HepG2 (cell line): ENCODE data around the gene TLE5. TPM values are rescaled to one million over a fixed set of nuclear protein-coding genes. Genes with fewer than 3 reads are reported as not detected.

ENCODE experiments used
- ATAC-seq: fragments of 200-7000 bp; cut with Tn5 transposase; 3 replicates; pipeline ENCODE4 v1.9.1; 2020; ENCODE audit warnings: mild to moderate bottlenecking, moderate library complexity
- BruUV-seq: library from RNA; stranded (reverse); fragments of 400-500 nt; replicated peaks from 2 replicates; lab custom pipeline; 2021; lab: Mats Ljungman, UMichigan
- CTCF ChIA-PET: fragments of 300-600 bp; formaldehyde crosslinking; extraction: SDS; loops from one replicate; lab custom pipeline; 2021; ENCODE audit warnings: low total read pairs, inconsistent platforms, low intra/inter-chr PET ratio; lab: Yijun Ruan, JAX
- POLR2A ChIA-PET: fragments of 350-600 bp; sonication (Branson Sonifier 250); formaldehyde crosslinking; loops from one replicate; lab custom pipeline; 2020; ENCODE audit warnings: antibody characterized with exemption, inconsistent platforms; lab: Yijun Ruan, JAX
- DNase-seq: peaks from one replicate; pipeline ENCODE4 v3.0.0-alpha.2; 2015; ENCODE audit warnings: low spot score
- FAIRE-seq: peaks from 3 replicates; lab custom pipeline; 2011; peaks lifted over from hg19 to GRCh38; lab: Jason Lieb, UNC
- H2AFZ ChIP-seq: one replicate; pipeline ENCODE4 v1.6.1; 2011; ENCODE audit warnings: low read length, inconsistent platforms
- H3K27ac ChIP-seq: fragments of 300-600 bp; 3 replicates; pipeline ENCODE4 v1.8.0; 2011; ENCODE audit warnings: mixed run types, mild to moderate bottlenecking, mixed read lengths, low read length, inconsistent platforms; ENCODE audit not compliant: insufficient read depth; ENCODE audit errors: extremely low read length
- H3K27me3 ChIP-seq, 2 experiments: fragments of 200-600 bp in 1 of 2; 2 replicates in 1 of 2; 3 replicates in 1 of 2; pipeline versions ENCODE4 v1.6.0 to v1.8.0; 2011; ENCODE audit warnings: low read length in 2 of 2, mild to moderate bottlenecking in 2 of 2, moderate library complexity in 2 of 2, inconsistent platforms in 1 of 2; ENCODE audit not compliant: insufficient read depth in 2 of 2, control insufficient read depth in 1 of 2
- H3K36me3 ChIP-seq, 2 experiments: fragments of 200-600 bp in 1 of 2; replicated peaks in 1 of 2; 2 replicates in 1 of 2; 3 replicates in 1 of 2; pipeline versions ENCODE4 v1.5.1 to v1.8.0; 2011; ENCODE audit warnings: low read length in 2 of 2, inconsistent platforms in 1 of 2; ENCODE audit not compliant: insufficient read depth in 2 of 2, control insufficient read depth in 1 of 2
- H3K4me1 ChIP-seq: 2 replicates; pipeline ENCODE4 v1.5.1; 2012; ENCODE audit warnings: low read length, inconsistent platforms; ENCODE audit not compliant: insufficient read depth
- H3K4me2 ChIP-seq: 2 replicates; pipeline ENCODE4 v1.6.0; 2011; ENCODE audit warnings: low read depth, low read length, inconsistent platforms
- H3K4me3 ChIP-seq, 3 experiments: fragments of 200-600 bp in 1 of 3; sonication (generic), shearing (Covaris generic) in 1 of 3; replicated peaks in 1 of 3; 2 replicates each; pipeline ENCODE4 v1.5.1; 2011 to 2016; ENCODE audit warnings: low read length in 3 of 3, inconsistent platforms in 2 of 3, low read depth in 2 of 3, mild to moderate bottlenecking in 2 of 3, control low read depth in 1 of 3, mixed read lengths in 1 of 3; ENCODE audit not compliant: insufficient read depth in 1 of 3
- H3K79me2 ChIP-seq: one replicate; pipeline ENCODE4 v1.6.1; 2011; ENCODE audit warnings: low read length, inconsistent platforms; ENCODE audit not compliant: insufficient read depth
- H3K9ac ChIP-seq: 2 replicates; pipeline ENCODE4 v1.6.0; 2011; ENCODE audit warnings: mild to moderate bottlenecking, low read depth, low read length, inconsistent platforms; ENCODE audit not compliant: insufficient read depth
- H3K9me3 ChIP-seq: 2 replicates; pipeline ENCODE4 v1.5.1; 2012; ENCODE audit warnings: mild to moderate bottlenecking, low read length
- H4K20me1 ChIP-seq: 2 replicates; pipeline ENCODE4 v1.6.0; 2011; ENCODE audit warnings: inconsistent platforms, mild to moderate bottlenecking, low read length, moderate library complexity; ENCODE audit not compliant: insufficient read depth
- ARHGAP35 ChIP-seq: sonication (generic); formaldehyde crosslinking; IDR thresholded peaks from 2 replicates; pipeline ENCODE4 v1.9.0; 2022; ENCODE audit warnings: mild to moderate bottlenecking, inconsistent platforms, moderate library complexity, missing genetic modification reagents, borderline replicate concordance
- POLR2A ChIP-seq, 2 experiments: IDR thresholded peaks; 2 replicates each; pipeline ENCODE4 v1.6.1; 2011; ENCODE audit warnings: low read depth in 2 of 2, low read length in 2 of 2, mild to moderate bottlenecking in 1 of 2, moderate library complexity in 1 of 2; ENCODE audit not compliant: insufficient read depth in 1 of 2
- RBFOX2 ChIP-seq: fragments of 200-400 bp; formaldehyde crosslinking; IDR thresholded peaks from 2 replicates; pipeline ENCODE4 v1.6.1; 2017; ENCODE audit warnings: low read depth, mild to moderate bottlenecking, low read length
- ZNF138 ChIP-seq: sonication (generic); formaldehyde crosslinking; IDR thresholded peaks from 2 replicates; pipeline ENCODE4 v1.5.0; 2020; ENCODE audit warnings: mild to moderate bottlenecking, low read depth, missing genetic modification reagents
- whole genome bisulfite sequencing: methylation state at CpG from one replicate; pipeline ENCODE4 v1.1.6; 2017; ENCODE audit warnings: low lambda C conversion rate; 5-methylcytosine and 5-hydroxymethylcytosine counted together
- in situ Hi-C: cut with HindIII; loops from 2 replicates; pipeline ENCODE4 v1.10.0; 2017; ENCODE audit warnings: low pct_unique_long_range_greater_than_20kb; ENCODE audit not compliant: extremely low pct_ligation_motif_present
- intact Hi-C: fragments of 100-400 bp; cut with micrococcal nuclease; formaldehyde crosslinking; loops from one replicate; pipeline ENCODE4 v1.10.0; 2022; ENCODE audit not compliant: unreplicated experiment
- polyA plus RNA-seq, 8 experiments: library from polyadenylated mRNA; depleted of rRNA in 3 of 8; stranded (reverse) in 7 of 8; unstranded in 1 of 8; fragments of >200 nt; fragmentation: Illumina TruSeq in 4 of 8; extraction: Trizol in 4 of 8; gene quantifications; 2 replicates each; pipeline versions ENCODE4 v1.2.1 to v1.2.3, GENCODE V29; 2011 to 2016; ENCODE audit warnings: low read depth in 4 of 8, missing spikeins in 1 of 8, mixed read lengths in 1 of 8; ENCODE audit not compliant: insufficient read depth in 1 of 8
- total RNA-seq, 5 experiments: library from RNA; depleted of rRNA; stranded (reverse); fragments of >200 nt; fragmentation: Illumina TruSeq; extraction: Trizol; gene quantifications; 2 replicates each; pipeline ENCODE4 v1.2.3, GENCODE V29; 2016; ENCODE audit warnings: low read depth in 1 of 5

Gene TLE5
- total and polyA plus RNA-seq, 2 of the 13 experiments (the other 11 are each of a cell fraction or from before 2014, with no cell fraction given) = 62.8 to 189 TPM

- Histone ChIP-seq H3K9me3 (no peaks in the 10 kb centered on the region), H4K20me1 (no peaks in the 10 kb centered on the region), H3K79me2 (no peaks in the 10 kb centered on the region), H3K9ac (no peak overlapping the region), H3K4me3 (no peak overlapping the region), H3K4me2 (no peak overlapping the region), H3K36me3 (peaks cover 8 to 43% of the 10 kb centered on the region in 2 experiments; a peak in 4 of 5 replicates), H3K27me3 (no peaks in the 10 kb centered on the region), H2AFZ (no peak overlapping the region), H3K27ac (no peak overlapping the region), H3K4me1 (no peaks in the 10 kb centered on the region)
- ChIA-PET CTCF (no interaction called here), POLR2A (interaction anchor here (3.6 kb wide), 1 partner anchor 18 kb away, joined by 21 read pairs; no protein-coding TSS in a partner anchor)
- ATAC-seq (no peak), DNase-seq (no peak), FAIRE-seq (no peak)
- intact Hi-C loops (no loop called here), in situ Hi-C loops (no loop called here)
- no TSS peak for BruUV-seq
- 93% methylated on average over 4 of the region's 4 CpGs for WGBS
- TF ChIP-seq POLR2A (IDR thresholded peaks at IDR 0.05; ENCODE audit: insufficient read depth in 1 of 2, low read depth in 2 of 2, low read length in 2 of 2) (0 out of 4 replicates have a peak, but pooled peaks of 1 of the 2 experiments have one; percentile 11), ARHGAP35 (CRISPR knock-in tag) (no peak)
These were observed 7.9 kb downstream of the TLE5 start for GRCh38 chr19:3054265-3054971.

- intact Hi-C loops (no loop called here), in situ Hi-C loops (no loop called here)
- H3K4me2 ChIP-seq = no peak overlapping the region
- POLR2A ChIA-PET = interaction anchor here (3.6 kb wide), 1 partner anchor 18 kb away, joined by 21 read pairs; no protein-coding TSS in a partner anchor
- BruUV-seq = no TSS peak
- no peaks in the 10 kb centered on the region for H3K79me2 ChIP-seq
- H3K9ac ChIP-seq = no peak overlapping the region
- H3K27ac ChIP-seq = no peak overlapping the region
- H2AFZ ChIP-seq = no peak overlapping the region
- FAIRE-seq = no peak
- H3K27me3 ChIP-seq = no peaks in the 10 kb centered on the region
- no peaks in the 10 kb centered on the region for H4K20me1 ChIP-seq
- DNase-seq = no peak
- no peak for ATAC-seq
- no peaks in the 10 kb centered on the region for H3K9me3 ChIP-seq
- TF ChIP-seq ZNF138 (CRISPR knock-in tag) (no peak), RBFOX2 (peak; percentile 59)
- H3K4me3 ChIP-seq = no peak overlapping the region
- H3K36me3 ChIP-seq = peaks cover 8 to 41% of the 10 kb centered on the region in 2 experiments; a peak in 4 of 5 replicates
- CTCF ChIA-PET = no interaction called here
- 96% methylated on average over 15 of the region's 21 CpGs for WGBS
- H3K4me1 ChIP-seq = 0 out of 2 replicates have a peak, but pooled peaks cover 4% of the 10 kb centered on the region
These were observed 8.5 kb downstream of the TLE5 start for GRCh38 chr19:3053780-3054179.
